ENCODE measurements around the gene UBASH3A.

UBASH3A gene

DNA sequence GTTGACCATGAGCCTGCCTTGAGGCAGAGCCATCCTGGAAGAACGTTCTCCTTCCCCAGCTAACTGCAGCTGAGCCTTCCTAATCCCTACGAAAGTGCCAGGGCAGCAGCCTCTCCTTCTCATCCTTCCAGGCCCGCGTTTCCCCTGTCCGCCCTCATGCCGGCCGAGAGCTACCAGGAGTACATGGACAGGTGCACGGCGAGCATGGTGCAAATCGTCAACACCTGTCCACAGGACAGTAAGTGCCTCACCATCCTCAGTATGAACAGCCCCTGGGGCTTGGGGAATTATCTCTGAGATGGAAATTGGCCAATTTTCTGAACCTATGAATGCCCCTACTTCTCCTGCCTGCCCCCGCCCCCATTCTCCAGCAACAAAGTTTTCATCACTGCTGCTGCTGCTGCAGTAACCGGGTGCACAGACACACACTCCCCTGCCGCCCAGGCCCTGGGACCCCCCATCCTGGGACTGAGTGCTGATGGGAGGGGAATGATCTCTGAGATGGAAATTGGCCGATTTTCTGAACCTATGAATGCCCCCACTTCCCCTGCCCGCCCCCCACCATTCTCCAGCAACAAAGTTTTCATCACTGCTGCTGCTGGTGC lies 39.6 kb downstream of the UBASH3A start:
- H2AFZ ChIP-seq (ENCODE audit: insufficient read depth, low read length, poor library complexity), result no peak overlapping the region
- no peaks in the 10 kb centered on the region for H3K36me3 ChIP-seq (ENCODE audit: control insufficient read depth in 1 of 2, insufficient read depth in 2 of 2, low read length in 2 of 2)
- no peak overlapping the region for H4K91ac ChIP-seq (ENCODE audit: low read depth, low read length)
- peak; percentile 68 to 82 for DNase-seq
- no peaks in the 10 kb centered on the region for H3K4me1 ChIP-seq (ENCODE audit: control insufficient read depth in 1 of 2, insufficient read depth in 2 of 2, low read length in 2 of 2)
- H3K79me2 ChIP-seq (ENCODE audit: control insufficient read depth, insufficient read depth, low read length, poor library complexity), result no peaks in the 10 kb centered on the region
- H3K27ac ChIP-seq (ENCODE audit: low read depth, low read length), result no peak overlapping the region
- no peak overlapping the region for H3K9ac ChIP-seq (ENCODE audit: low read length)
- H3K4me3 ChIP-seq (ENCODE audit: low read depth, low read length), result no peak overlapping the region
- H3K4ac ChIP-seq (ENCODE audit: low read depth, low read length), result no peak overlapping the region
- H2BK5ac ChIP-seq (ENCODE audit: low read depth, low read length, poor library complexity), result no peak overlapping the region
- H3K14ac ChIP-seq (ENCODE audit: low read length), result no peak overlapping the region
- no CpG with 5 or more reads among the region's 15 CpGs for WGBS (ENCODE audit: extremely low coverage, insufficient coverage, insufficient read length)
- no peaks in the 10 kb centered on the region for H3K27me3 ChIP-seq (ENCODE audit: insufficient read depth, low read length)
- no peak overlapping the region for H2BK120ac ChIP-seq (ENCODE audit: insufficient read depth, low read length, poor library complexity)
- H3K79me1 ChIP-seq (ENCODE audit: low read length), result no peaks in the 10 kb centered on the region
- H2AK5ac ChIP-seq (ENCODE audit: low read length), result no peak overlapping the region
- H2BK12ac ChIP-seq (ENCODE audit: low read length), result no peak overlapping the region
- H4K8ac ChIP-seq (ENCODE audit: low read depth, low read length), result no peak overlapping the region
- H3K18ac ChIP-seq (ENCODE audit: low read length), result no peak overlapping the region
- H3K4me2 ChIP-seq (ENCODE audit: low read length), result no peak overlapping the region
- no peak overlapping the region for H3K23ac ChIP-seq (ENCODE audit: low read length)
- no peak overlapping the region for H4K12ac ChIP-seq (ENCODE audit: low read depth, low read length)
- peaks cover 5% of the 10 kb centered on the region for H3K9me3 ChIP-seq (ENCODE audit: insufficient read depth, low read depth, low read length)

DNA sequence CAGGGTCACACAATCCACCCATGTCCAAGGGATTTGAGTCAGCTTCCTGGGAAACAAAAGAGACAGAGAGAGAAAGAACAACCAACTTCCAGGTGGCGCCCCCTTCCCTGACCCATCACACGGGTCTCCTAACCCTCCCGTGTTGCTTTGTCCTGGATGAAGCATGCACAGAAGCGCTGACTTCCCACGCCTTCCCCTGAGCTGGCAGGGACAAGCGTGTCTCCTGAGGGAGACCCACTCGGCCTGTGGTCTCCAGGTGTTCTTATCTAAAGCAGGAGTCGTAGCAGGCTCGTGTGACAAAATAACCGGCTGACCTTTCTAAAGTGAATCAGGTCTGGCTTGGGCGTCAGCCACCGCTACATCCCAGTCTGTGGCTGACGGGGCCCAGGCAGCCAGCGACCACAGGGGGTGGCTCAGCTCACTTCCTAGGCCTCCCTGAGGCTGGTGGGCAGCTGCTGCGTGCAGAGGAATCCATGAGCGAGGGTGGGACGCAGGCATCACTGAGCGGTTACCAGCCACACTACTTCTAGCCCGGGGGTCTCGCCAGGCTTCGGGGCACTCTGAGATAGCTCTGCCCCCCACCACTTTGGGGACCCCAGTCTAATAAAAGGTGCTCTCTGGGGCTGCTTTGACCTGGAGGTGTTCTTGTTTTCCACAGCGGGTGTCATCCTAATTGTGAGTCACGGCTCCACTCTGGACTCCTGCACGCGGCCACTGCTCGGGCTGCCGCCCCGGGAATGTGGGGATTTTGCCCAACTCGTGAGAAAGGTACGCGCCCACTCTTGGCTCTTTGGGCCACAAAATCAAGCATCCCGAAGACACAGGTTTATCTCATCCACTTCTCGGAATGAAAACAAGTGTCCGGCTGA lies 40.4 kb downstream of the UBASH3A start:
- H3K9me3 ChIP-seq (ENCODE audit: insufficient read depth, low read depth, low read length), result peaks cover 5% of the 10 kb centered on the region
- H4K91ac ChIP-seq (ENCODE audit: low read depth, low read length), result no peak overlapping the region
- H3K4me2 ChIP-seq (ENCODE audit: low read length), result no peak overlapping the region
- H3K18ac ChIP-seq (ENCODE audit: low read length), result no peak overlapping the region
- H2BK120ac ChIP-seq (ENCODE audit: insufficient read depth, low read length, poor library complexity), result no peak overlapping the region
- no peak overlapping the region for H3K14ac ChIP-seq (ENCODE audit: low read length)
- DNase-seq, result no peak
- H3K4me1 ChIP-seq (ENCODE audit: control insufficient read depth in 1 of 2, insufficient read depth in 2 of 2, low read length in 2 of 2), result no peaks in the 10 kb centered on the region
- no peak overlapping the region for H2BK5ac ChIP-seq (ENCODE audit: low read depth, low read length, poor library complexity)
- no peak overlapping the region for H3K27ac ChIP-seq (ENCODE audit: low read depth, low read length)
- no peak overlapping the region for H2BK12ac ChIP-seq (ENCODE audit: low read length)
- H3K79me2 ChIP-seq (ENCODE audit: control insufficient read depth, insufficient read depth, low read length, poor library complexity), result no peaks in the 10 kb centered on the region
- H4K12ac ChIP-seq (ENCODE audit: low read depth, low read length), result no peak overlapping the region
- no peak overlapping the region for H3K23ac ChIP-seq (ENCODE audit: low read length)
- no peaks in the 10 kb centered on the region for H3K79me1 ChIP-seq (ENCODE audit: low read length)
- no peak overlapping the region for H4K8ac ChIP-seq (ENCODE audit: low read depth, low read length)
- no peak overlapping the region for H3K4ac ChIP-seq (ENCODE audit: low read depth, low read length)
- no peak overlapping the region for H3K9ac ChIP-seq (ENCODE audit: low read length)
- WGBS (ENCODE audit: extremely low coverage, insufficient coverage, insufficient read length), result no CpG with 5 or more reads among the region's 34 CpGs
- H2AFZ ChIP-seq (ENCODE audit: insufficient read depth, low read length, poor library complexity), result no peak overlapping the region
- H3K27me3 ChIP-seq (ENCODE audit: insufficient read depth, low read length), result no peaks in the 10 kb centered on the region
- H3K4me3 ChIP-seq (ENCODE audit: low read depth, low read length), result no peak overlapping the region
- no peak overlapping the region for H2AK5ac ChIP-seq (ENCODE audit: low read length)
- H3K36me3 ChIP-seq (ENCODE audit: control insufficient read depth in 1 of 2, insufficient read depth in 2 of 2, low read length in 2 of 2), result no peaks in the 10 kb centered on the region

DNA sequence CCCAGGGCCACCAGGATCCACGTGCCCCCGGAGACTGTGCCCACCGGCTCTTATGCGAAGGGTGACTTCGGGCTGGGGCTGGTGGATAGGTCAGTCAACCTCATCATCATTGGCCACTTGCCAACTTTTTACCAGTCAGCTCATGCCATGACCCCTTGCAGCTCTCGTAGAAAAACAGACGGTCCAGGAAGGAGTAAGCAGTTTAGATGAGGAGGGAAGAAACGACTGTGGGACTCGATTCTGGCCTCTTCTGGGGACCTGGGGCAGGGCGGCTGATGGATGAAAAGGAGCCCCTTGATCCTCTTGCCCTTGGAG lies 41.0 kb downstream of the UBASH3A start:
- no peak overlapping the region for H3K18ac ChIP-seq (ENCODE audit: low read length)

DNA sequence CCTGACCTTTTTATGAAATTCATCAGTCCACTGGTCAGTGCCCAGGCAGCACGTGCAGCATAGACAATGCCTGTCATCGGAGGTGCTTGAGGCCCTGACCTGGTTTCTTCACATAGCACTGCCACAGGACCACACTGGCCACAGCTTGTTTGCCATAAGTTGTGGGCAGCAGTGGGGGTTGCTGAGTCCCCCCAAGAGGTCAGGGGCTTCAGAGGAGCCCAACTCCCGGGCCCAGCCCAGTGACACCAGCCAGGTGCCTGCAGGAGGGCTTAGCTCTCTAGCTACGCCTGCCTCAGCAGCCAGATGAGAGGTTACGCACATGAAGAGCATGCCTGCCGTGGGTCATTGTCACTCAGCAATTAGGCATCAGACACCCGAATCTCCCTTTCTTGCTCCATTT lies 41.6 kb downstream of the UBASH3A start:
- Histone ChIP-seq H3K18ac (ENCODE audit: low read length) (no peak overlapping the region), H2BK12ac (ENCODE audit: low read length) (no peak overlapping the region), H3K27me3 (ENCODE audit: insufficient read depth, low read length) (no peaks in the 10 kb centered on the region), H3K14ac (ENCODE audit: low read length) (no peak overlapping the region), H3K27ac (ENCODE audit: low read depth, low read length) (no peak overlapping the region), H2AFZ (ENCODE audit: insufficient read depth, low read length, poor library complexity) (no peak overlapping the region), H3K9me3 (ENCODE audit: insufficient read depth, low read depth, low read length) (peaks cover 3% of the 10 kb centered on the region), H2AK5ac (ENCODE audit: low read length) (no peak overlapping the region), H3K79me1 (ENCODE audit: low read length) (no peaks in the 10 kb centered on the region), H3K4ac (ENCODE audit: low read depth, low read length) (no peak overlapping the region), H3K23ac (ENCODE audit: low read length) (no peak overlapping the region), H3K79me2 (ENCODE audit: control insufficient read depth, insufficient read depth, low read length, poor library complexity) (no peaks in the 10 kb centered on the region), H4K8ac (ENCODE audit: low read depth, low read length) (no peak overlapping the region), H3K4me3 (ENCODE audit: low read depth, low read length) (no peak overlapping the region), H4K12ac (ENCODE audit: low read depth, low read length) (no peak overlapping the region), H3K9ac (ENCODE audit: low read length) (no peak overlapping the region), H4K91ac (ENCODE audit: low read depth, low read length) (no peak overlapping the region), H3K36me3 (ENCODE audit: control insufficient read depth in 1 of 2, insufficient read depth in 2 of 2, low read length in 2 of 2) (no peaks in the 10 kb centered on the region), H3K4me2 (ENCODE audit: low read length) (no peak overlapping the region), H2BK5ac (ENCODE audit: low read depth, low read length, poor library complexity) (no peak overlapping the region), H2BK120ac (ENCODE audit: insufficient read depth, low read length, poor library complexity) (no peak overlapping the region), H3K4me1 (ENCODE audit: control insufficient read depth in 1 of 2, insufficient read depth in 2 of 2, low read length in 2 of 2) (peaks cover 0 to 2% of the 10 kb centered on the region in 2 experiments)
- no peak for DNase-seq
- no CpG with 5 or more reads among the region's 7 CpGs for WGBS (ENCODE audit: extremely low coverage, insufficient coverage, insufficient read length)

More for the DNA sequence above, 41.0 kb downstream of the UBASH3A start:
- WGBS (ENCODE audit: extremely low coverage, insufficient coverage, insufficient read length), result no CpG with 5 or more reads among the region's 10 CpGs
- Histone ChIP-seq H3K36me3 (ENCODE audit: control insufficient read depth in 1 of 2, insufficient read depth in 2 of 2, low read length in 2 of 2) (no peaks in the 10 kb centered on the region), H3K4ac (ENCODE audit: low read depth, low read length) (no peak overlapping the region), H4K12ac (ENCODE audit: low read depth, low read length) (no peak overlapping the region), H2BK12ac (ENCODE audit: low read length) (no peak overlapping the region), H3K4me1 (ENCODE audit: control insufficient read depth in 1 of 2, insufficient read depth in 2 of 2, low read length in 2 of 2) (no peaks in the 10 kb centered on the region), H3K4me3 (ENCODE audit: low read depth, low read length) (no peak overlapping the region), H3K79me2 (ENCODE audit: control insufficient read depth, insufficient read depth, low read length, poor library complexity) (no peaks in the 10 kb centered on the region), H2BK5ac (ENCODE audit: low read depth, low read length, poor library complexity) (no peak overlapping the region), H2BK120ac (ENCODE audit: insufficient read depth, low read length, poor library complexity) (no peak overlapping the region), H2AFZ (ENCODE audit: insufficient read depth, low read length, poor library complexity) (no peak overlapping the region), H3K9me3 (ENCODE audit: insufficient read depth, low read depth, low read length) (peaks cover 4% of the 10 kb centered on the region), H3K27ac (ENCODE audit: low read depth, low read length) (no peak overlapping the region), H4K91ac (ENCODE audit: low read depth, low read length) (no peak overlapping the region), H3K4me2 (ENCODE audit: low read length) (no peak overlapping the region), H3K27me3 (ENCODE audit: insufficient read depth, low read length) (no peaks in the 10 kb centered on the region), H3K9ac (ENCODE audit: low read length) (no peak overlapping the region), H3K14ac (ENCODE audit: low read length) (no peak overlapping the region), H3K23ac (ENCODE audit: low read length) (no peak overlapping the region), H3K79me1 (ENCODE audit: low read length) (no peaks in the 10 kb centered on the region), H4K8ac (ENCODE audit: low read depth, low read length) (no peak overlapping the region), H2AK5ac (ENCODE audit: low read length) (no peak overlapping the region)
- no peak for DNase-seq
